OCI-LY7 (cell line): ENCODE measurements around the gene TBX6. TPM values are rescaled to one million over a fixed set of nuclear protein-coding genes. Genes with fewer than 3 reads are reported as not detected.
A peak's percentile ranks its signal among the peaks of the same experiment; 100 is the strongest.

Experiments used
- BruUV-seq: library from RNA; stranded (reverse); fragments of 400-500 nt; replicated peaks from 2 replicates; lab custom pipeline; 2021; lab: Mats Ljungman, UMichigan
- CTCF ChIA-PET: fragments of 300-600 bp; sonication (Branson Sonifier 250); formaldehyde crosslinking; loops from one replicate; lab custom pipeline; 2022; ENCODE audit warnings: antibody characterized with exemption; ENCODE audit not compliant: unreplicated experiment; lab: Charles Lee
- POLR2A ChIA-PET: fragments of 300-600 bp; sonication (Branson Sonifier 250); formaldehyde crosslinking; loops from one replicate; lab custom pipeline; 2022; ENCODE audit warnings: antibody characterized with exemption; lab: Charles Lee
- DNase-seq: peaks from one replicate; pipeline ENCODE4 v3.0.0-alpha.2; 2015; ENCODE audit warnings: low spot score
- H2AFZ ChIP-seq: fragments of 200-600 bp; sonication (generic), shearing (Covaris generic); 2 replicates; pipeline ENCODE4 v1.6.1; 2014; ENCODE audit warnings: mild to moderate bottlenecking, antibody characterized with exemption, low read length, moderate library complexity
- H3K27ac ChIP-seq: fragments of 200-600 bp; sonication (generic); 2 replicates; pipeline ENCODE4 v1.5.1; 2014; ENCODE audit warnings: mixed run types, low read depth, mild to moderate bottlenecking, moderate library complexity, low read length, inconsistent platforms; ENCODE audit not compliant: poor library complexity, severe bottlenecking
- H3K36me3 ChIP-seq: fragments of 200-600 bp; sonication (generic); 2 replicates; pipeline ENCODE4 v1.6.1; 2014; ENCODE audit warnings: mild to moderate bottlenecking, antibody characterized with exemption, low read length, moderate library complexity, mixed read lengths; ENCODE audit not compliant: insufficient read depth
- H3K4me1 ChIP-seq: fragments of 200-600 bp; sonication (generic); 2 replicates; pipeline ENCODE4 v1.5.1; 2014; ENCODE audit warnings: mild to moderate bottlenecking, low read length; ENCODE audit not compliant: insufficient read depth, poor library complexity, severe bottlenecking
- H3K4me2 ChIP-seq: fragments of 200-600 bp; sonication (generic); 2 replicates; pipeline ENCODE4 v1.6.1; 2014; ENCODE audit warnings: mild to moderate bottlenecking, low read length
- H3K4me3 ChIP-seq: fragments of 200-600 bp; sonication (generic); 2 replicates; pipeline ENCODE4 v1.5.1; 2014; ENCODE audit warnings: mild to moderate bottlenecking, low read depth, low read length; ENCODE audit not compliant: poor library complexity, severe bottlenecking
- H3K79me2 ChIP-seq: fragments of 200-600 bp; sonication (generic); 2 replicates; pipeline ENCODE4 v1.6.1; 2016; ENCODE audit warnings: low read depth, mild to moderate bottlenecking, low read length, moderate library complexity, mixed read lengths; ENCODE audit not compliant: insufficient read depth
- H3K9me2 ChIP-seq: fragments of 200-600 bp; sonication (generic); 2 replicates; pipeline ENCODE4 v1.6.1; 2016; ENCODE audit warnings: mild to moderate bottlenecking, low read length, mixed read lengths; ENCODE audit not compliant: insufficient read depth
- H3K9me3 ChIP-seq: fragments of 200-600 bp; sonication (generic); 2 replicates; pipeline ENCODE4 v1.6.1; 2014; ENCODE audit warnings: mild to moderate bottlenecking, mixed run types, low read length, mixed read lengths
- H4K20me1 ChIP-seq: fragments of 200-600 bp; sonication (generic); 2 replicates; pipeline ENCODE4 v1.6.1; 2014; ENCODE audit warnings: mild to moderate bottlenecking, antibody characterized with exemption, low read length, moderate library complexity, mixed read lengths; ENCODE audit not compliant: insufficient read depth
- EZH2phosphoT487 ChIP-seq: fragments of 200-600 bp; sonication (generic); IDR thresholded peaks from 2 replicates; pipeline ENCODE4 v1.6.1; 2018; ENCODE audit warnings: low read depth, borderline replicate concordance, mild to moderate bottlenecking, mixed run types, antibody characterized with exemption, low read length, moderate library complexity, mixed read lengths
- intact Hi-C: fragments of 100-400 bp; cut with micrococcal nuclease; formaldehyde crosslinking; loops from one replicate; pipeline ENCODE4 v1.10.0; 2022; ENCODE audit not compliant: unreplicated experiment
- total RNA-seq, 2 experiments: library from RNA; depleted of rRNA in 1 of 2; stranded (reverse); fragments of >200 nt in 1 of 2; shearing (Covaris generic) in 1 of 2; gene quantifications; 2 replicates each; pipeline ENCODE4 v1.2.3, GENCODE V29; 2014 to 2022
- TF ChIP-seq, protein P1 (sequence below): fragments of 200-600 bp; sonication (generic); conservative IDR thresholded peaks from 2 replicates; pipeline ENCODE4 v1.5.1; 2014; ENCODE audit warnings: mild to moderate bottlenecking, antibody characterized with exemption, low read length, moderate library complexity, mixed read lengths

Gene TBX6
- total RNA-seq, 2 experiments from 2014 or later = 1.4 to 3.7 TPM

DNA sequence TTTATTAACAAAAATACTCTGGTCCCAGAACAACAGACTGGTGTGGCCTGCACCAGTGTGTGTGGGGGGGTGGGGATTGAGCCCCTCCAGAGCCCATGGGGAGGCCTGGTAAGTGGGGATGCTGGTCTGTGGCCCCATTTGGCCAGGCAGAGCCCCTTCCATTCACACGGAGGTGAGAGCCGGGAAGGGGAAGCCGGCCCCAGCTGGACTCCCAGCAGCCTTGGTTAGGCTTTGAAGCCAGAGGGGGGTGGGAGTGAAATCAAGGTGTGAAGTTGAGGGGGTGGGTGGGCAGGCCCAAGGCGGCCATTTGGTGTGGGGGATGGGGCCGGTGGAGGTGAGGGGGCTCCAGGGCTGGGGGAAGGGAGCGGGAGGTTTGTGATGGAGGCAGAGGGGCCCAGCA is 5.9 kb downstream of the TBX6 start:
- Histone ChIP-seq H3K9me2 (no peaks in the 10 kb centered on the region), H3K9me3 (no peaks in the 10 kb centered on the region), H3K36me3 (peaks cover 62% of the 10 kb centered on the region), H2AFZ (no peak overlapping the region), H3K27ac (no peak overlapping the region), H3K4me1 (no peaks in the 10 kb centered on the region), H3K4me2 (no peak overlapping the region), H3K4me3 (no peak overlapping the region), H3K79me2 (no peaks in the 10 kb centered on the region), H4K20me1 (no peaks in the 10 kb centered on the region)
- DNase-seq = no peak
- ChIA-PET CTCF (no interaction called here), POLR2A (no interaction called here)
- TF ChIP-seq EZH2phosphoT487 = no peak
- TF ChIP-seq, protein P1, sequence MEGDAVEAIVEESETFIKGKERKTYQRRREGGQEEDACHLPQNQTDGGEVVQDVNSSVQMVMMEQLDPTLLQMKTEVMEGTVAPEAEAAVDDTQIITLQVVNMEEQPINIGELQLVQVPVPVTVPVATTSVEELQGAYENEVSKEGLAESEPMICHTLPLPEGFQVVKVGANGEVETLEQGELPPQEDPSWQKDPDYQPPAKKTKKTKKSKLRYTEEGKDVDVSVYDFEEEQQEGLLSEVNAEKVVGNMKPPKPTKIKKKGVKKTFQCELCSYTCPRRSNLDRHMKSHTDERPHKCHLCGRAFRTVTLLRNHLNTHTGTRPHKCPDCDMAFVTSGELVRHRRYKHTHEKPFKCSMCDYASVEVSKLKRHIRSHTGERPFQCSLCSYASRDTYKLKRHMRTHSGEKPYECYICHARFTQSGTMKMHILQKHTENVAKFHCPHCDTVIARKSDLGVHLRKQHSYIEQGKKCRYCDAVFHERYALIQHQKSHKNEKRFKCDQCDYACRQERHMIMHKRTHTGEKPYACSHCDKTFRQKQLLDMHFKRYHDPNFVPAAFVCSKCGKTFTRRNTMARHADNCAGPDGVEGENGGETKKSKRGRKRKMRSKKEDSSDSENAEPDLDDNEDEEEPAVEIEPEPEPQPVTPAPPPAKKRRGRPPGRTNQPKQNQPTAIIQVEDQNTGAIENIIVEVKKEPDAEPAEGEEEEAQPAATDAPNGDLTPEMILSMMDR = no peak
- no TSS peak for BruUV-seq
- intact Hi-C loops = no loop called here

- Histone ChIP-seq H3K27ac (no peak overlapping the region), H3K36me3 (peaks cover 67% of the 10 kb centered on the region), H4K20me1 (no peaks in the 10 kb centered on the region), H3K79me2 (no peaks in the 10 kb centered on the region), H3K9me3 (no peaks in the 10 kb centered on the region), H3K4me1 (no peaks in the 10 kb centered on the region), H2AFZ (no peak overlapping the region), H3K9me2 (no peaks in the 10 kb centered on the region), H3K4me2 (no peak overlapping the region), H3K4me3 (no peak overlapping the region)
- TF ChIP-seq EZH2phosphoT487 = no peak
- TF ChIP-seq, protein P1 = no peak
- intact Hi-C loops = no loop called here
- POLR2A ChIA-PET = no interaction called here
- CTCF ChIA-PET = no interaction called here
- DNase-seq = no peak
- no TSS peak for BruUV-seq
Measured at GRCh38 chr16:30085247-30085646, 6.5 kb downstream of the TBX6 start.

DNA sequence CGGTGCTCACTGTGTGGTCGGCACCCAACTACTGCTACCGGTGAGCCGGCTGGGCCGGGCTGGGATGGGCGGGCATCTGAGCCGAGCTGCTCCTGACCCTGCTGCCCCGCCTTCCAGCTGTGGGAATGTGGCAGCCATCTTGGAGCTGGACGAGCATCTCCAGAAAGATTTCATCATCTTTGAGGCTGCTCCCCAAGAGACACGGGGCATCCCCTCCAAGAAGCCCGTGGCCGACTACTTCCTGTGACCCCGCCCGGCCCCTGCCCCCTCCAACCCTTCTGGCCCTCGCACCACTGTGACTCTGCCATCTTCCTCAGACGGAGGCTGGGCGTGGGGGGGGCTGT is 6.9 kb downstream of the TBX6 start:
- intact Hi-C loops = no loop called here
- H3K4me3 ChIP-seq = no peak overlapping the region
- peaks cover 3% of the 10 kb centered on the region; the same call in 1 of the 2 replicates for H3K79me2 ChIP-seq
- no peaks in the 10 kb centered on the region for H3K9me3 ChIP-seq
- TF ChIP-seq EZH2phosphoT487 = no peak
- TF ChIP-seq, protein P1 = no peak
- H3K9me2 ChIP-seq = no peaks in the 10 kb centered on the region
- peaks cover 72% of the 10 kb centered on the region for H3K36me3 ChIP-seq
- H4K20me1 ChIP-seq = no peaks in the 10 kb centered on the region
- no peak overlapping the region for H3K4me2 ChIP-seq
- H2AFZ ChIP-seq = no peak overlapping the region
- ChIA-PET CTCF (no interaction called here), POLR2A (no interaction called here)
- DNase-seq = no peak
- no peaks in the 10 kb centered on the region for H3K4me1 ChIP-seq
- TSS peak; percentile 67 for BruUV-seq
- no peak overlapping the region for H3K27ac ChIP-seq
